Measurements from ENCODE around the gene PPP6R2. TPM values are rescaled to one million over a fixed set of nuclear protein-coding genes. Genes with fewer than 3 reads are reported as not detected.
A peak's percentile ranks its signal among the peaks of the same experiment; 100 is the strongest.

The PPP6R2 gene
- total and polyA plus RNA-seq, 10 donors, result 23.6 to 76.2 (median 62.1) TPM

DNA sequence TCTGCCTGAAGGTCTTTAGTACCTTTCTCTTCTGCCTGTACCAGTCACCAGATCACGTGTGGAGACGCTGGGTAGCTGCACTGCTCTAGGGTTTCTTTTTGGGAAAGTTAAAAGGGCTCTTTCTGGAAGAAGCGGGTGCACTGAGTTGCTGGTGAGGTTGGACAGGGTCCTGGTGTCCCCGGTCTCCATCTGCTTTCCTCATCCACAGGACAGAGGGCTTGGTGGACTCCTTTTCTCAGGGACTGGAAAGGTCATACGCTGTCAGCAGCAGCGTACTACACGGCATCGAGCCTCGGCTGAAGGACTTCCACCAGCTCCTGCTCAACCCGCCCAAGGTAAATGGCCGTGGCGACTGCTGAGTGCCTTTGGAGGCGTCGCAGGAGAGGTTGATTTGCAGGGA lies 78.9 kb downstream of the PPP6R2 start:
- H3K27ac ChIP-seq, result no peak overlapping the region
- WGBS, 5 donors, result 94 to 97% (median 96%) methylated on average over 11 to 14 of the region's 14 CpGs
- no peak for DNase-seq
- H3K27me3 ChIP-seq (replicated peaks in 1 of 7), result no peaks in the 10 kb centered on the region
- H3K9me3 ChIP-seq, result no peaks in the 10 kb centered on the region
- TF ChIP-seq POLR2A (IDR thresholded peaks at IDR 0.05), result no peak
- peak in 1 of 3 donors; percentile 14 for TF ChIP-seq POLR2AphosphoS5 (IDR thresholded peaks at IDR 0.05)
- H3K4me3 ChIP-seq, result no peak overlapping the region
- intact Hi-C loops (cut with DNase I; ENCODE audit: low total_unique reads), result no loop called here
- H3K4me1 ChIP-seq, result no peaks in the 10 kb centered on the region
- H3K36me3 ChIP-seq, result peaks cover 0 to 100% (median 88%) of the 10 kb centered on the region in 6 donors

DNA sequence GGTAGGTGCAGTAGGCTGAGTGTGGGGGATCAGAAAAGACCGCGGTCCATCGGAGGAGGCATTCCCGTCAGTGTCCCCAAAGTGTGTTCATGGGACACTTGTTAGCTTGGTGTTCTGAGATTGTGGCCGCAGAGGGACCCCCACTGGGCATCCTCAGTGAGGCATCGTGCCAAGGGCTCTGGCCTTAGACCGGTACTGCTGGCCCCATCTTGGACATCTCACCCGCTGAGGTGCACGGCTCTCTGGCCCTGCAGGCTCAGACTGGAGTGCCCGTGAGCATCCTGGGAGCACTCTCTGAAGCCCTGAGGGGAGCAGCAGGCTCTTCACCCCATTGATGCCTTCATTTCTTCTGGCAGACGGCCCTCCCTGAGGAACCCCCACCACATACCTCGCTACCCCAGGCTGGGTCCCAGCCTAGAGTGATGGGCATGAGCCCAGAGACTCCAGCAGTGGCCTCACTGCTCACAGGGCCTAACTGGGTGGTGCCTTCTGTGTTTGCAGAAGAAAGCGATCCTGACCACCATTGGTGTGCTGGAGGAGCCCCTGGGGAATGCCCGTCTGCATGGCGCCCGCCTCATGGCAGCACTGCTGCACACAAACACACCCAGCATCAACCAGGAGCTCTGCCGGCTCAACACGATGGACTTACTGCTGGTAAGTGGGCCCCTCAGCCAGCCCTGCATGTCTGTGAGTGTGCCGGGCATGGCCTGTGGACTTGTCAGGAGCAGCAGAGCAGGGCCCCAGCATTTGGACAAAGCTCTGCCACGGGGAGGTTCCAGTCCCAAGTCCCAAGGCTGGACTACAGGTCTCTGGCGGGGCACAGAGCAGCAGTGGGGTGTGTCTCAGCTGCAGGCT lies 80.1 kb downstream of the PPP6R2 start:
- no peak for DNase-seq
- Histone ChIP-seq H3K9me3 (no peaks in the 10 kb centered on the region), H3K27me3 (replicated peaks in 1 of 7) (no peaks in the 10 kb centered on the region), H3K4me3 (no peak overlapping the region), H3K36me3 (peaks cover 0 to 100% (median 87%) of the 10 kb centered on the region in 6 donors), H3K4me1 (no peaks in the 10 kb centered on the region), H3K27ac (no peak overlapping the region)
- no peak for TF ChIP-seq POLR2A (IDR thresholded peaks at IDR 0.05)
- TF ChIP-seq, protein P1, sequence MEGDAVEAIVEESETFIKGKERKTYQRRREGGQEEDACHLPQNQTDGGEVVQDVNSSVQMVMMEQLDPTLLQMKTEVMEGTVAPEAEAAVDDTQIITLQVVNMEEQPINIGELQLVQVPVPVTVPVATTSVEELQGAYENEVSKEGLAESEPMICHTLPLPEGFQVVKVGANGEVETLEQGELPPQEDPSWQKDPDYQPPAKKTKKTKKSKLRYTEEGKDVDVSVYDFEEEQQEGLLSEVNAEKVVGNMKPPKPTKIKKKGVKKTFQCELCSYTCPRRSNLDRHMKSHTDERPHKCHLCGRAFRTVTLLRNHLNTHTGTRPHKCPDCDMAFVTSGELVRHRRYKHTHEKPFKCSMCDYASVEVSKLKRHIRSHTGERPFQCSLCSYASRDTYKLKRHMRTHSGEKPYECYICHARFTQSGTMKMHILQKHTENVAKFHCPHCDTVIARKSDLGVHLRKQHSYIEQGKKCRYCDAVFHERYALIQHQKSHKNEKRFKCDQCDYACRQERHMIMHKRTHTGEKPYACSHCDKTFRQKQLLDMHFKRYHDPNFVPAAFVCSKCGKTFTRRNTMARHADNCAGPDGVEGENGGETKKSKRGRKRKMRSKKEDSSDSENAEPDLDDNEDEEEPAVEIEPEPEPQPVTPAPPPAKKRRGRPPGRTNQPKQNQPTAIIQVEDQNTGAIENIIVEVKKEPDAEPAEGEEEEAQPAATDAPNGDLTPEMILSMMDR (IDR thresholded peaks at IDR 0.05 in 8 of 11, conservative IDR thresholded peaks at IDR 0.05 in 3 of 11), result no peak
- peak in 1 of 3 donors; percentile 18 for TF ChIP-seq POLR2AphosphoS5 (IDR thresholded peaks at IDR 0.05)
- intact Hi-C loops (cut with DNase I; ENCODE audit: low total_unique reads), result no loop called here
- 94 to 97% (median 97%) methylated on average over 16 to 21 of the region's 21 CpGs for WGBS, 5 donors

DNA sequence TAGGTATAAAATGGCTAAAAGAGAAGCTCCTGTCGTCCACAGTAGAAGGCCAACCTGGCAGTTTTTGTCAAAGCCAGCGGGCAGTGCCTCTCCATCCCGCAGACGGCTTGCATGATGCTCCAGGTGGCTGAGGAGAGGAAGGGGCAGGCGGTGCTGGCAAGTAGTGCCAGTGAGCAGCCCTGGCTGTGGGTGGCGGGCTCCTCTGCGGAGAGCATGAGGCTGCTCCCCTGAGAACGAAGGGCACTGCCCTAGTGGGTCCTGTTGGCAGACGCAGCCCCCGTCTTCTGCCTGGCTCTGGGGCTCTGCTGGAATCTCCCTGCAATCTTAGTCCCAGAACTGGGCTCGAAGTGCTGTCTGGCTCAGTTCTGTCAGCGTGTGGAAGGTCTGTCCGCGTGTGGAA lies 80.8 kb downstream of the PPP6R2 start:
- no peak for DNase-seq
- 93 to 99% (median 98%) methylated on average over 7 to 14 of the region's 14 CpGs for WGBS, 5 donors
- H3K4me3 ChIP-seq, result no peak overlapping the region
- H3K4me1 ChIP-seq, result no peaks in the 10 kb centered on the region
- H3K9me3 ChIP-seq, result no peaks in the 10 kb centered on the region
- TF ChIP-seq, protein P1 (IDR thresholded peaks at IDR 0.05 in 8 of 11, conservative IDR thresholded peaks at IDR 0.05 in 3 of 11), result no peak
- TF ChIP-seq POLR2AphosphoS5 (IDR thresholded peaks at IDR 0.05), result peak in 1 of 3 donors; percentile 12
- intact Hi-C loops (cut with DNase I; ENCODE audit: low total_unique reads), result no loop called here
- H3K27ac ChIP-seq, result no peak overlapping the region
- peaks cover 0 to 100% (median 87%) of the 10 kb centered on the region in 6 donors for H3K36me3 ChIP-seq
- H3K27me3 ChIP-seq (replicated peaks in 1 of 7), result no peaks in the 10 kb centered on the region

DNA sequence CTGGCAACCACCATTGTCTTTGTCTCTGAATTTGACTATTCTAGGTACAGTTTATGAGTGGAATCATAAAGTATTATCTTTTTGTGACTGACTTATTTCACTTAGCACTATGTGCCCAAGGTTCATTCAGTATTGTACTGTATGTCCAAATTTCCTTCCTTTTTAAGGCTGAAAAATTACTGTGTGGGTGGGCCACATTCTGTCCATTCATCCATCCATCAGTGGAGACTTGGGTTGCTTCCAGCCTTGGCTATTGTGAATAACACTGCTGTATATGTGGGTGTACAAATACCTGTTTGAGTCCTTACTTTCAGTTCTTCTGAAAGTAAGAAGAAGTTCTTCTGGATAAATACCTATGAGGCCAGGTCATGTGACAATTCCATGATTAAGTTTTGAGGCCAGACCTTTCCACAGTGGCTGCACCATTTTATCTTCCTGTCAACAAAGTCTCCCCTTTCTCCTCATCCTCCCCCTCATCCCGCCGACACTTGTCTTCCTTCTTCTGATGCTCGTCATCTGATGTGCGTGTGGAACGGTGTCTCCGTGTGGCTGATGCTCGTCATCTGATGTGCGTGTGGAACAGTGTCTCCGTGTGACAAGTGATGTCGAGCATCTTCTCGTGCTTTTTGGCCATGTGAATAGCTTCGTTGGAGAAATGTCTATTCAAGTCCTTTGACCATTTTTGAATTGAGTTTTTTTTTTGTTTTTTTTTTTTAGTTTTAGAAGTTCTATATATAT lies 82.2 kb downstream of the PPP6R2 start:
- H3K4me1 ChIP-seq, result no peaks in the 10 kb centered on the region
- no peak for DNase-seq
- intact Hi-C loops (cut with DNase I; ENCODE audit: low total_unique reads), result no loop called here
- H3K36me3 ChIP-seq, result peaks cover 0 to 100% (median 85%) of the 10 kb centered on the region in 6 donors
- H3K27ac ChIP-seq, result no peak overlapping the region
- no peaks in the 10 kb centered on the region for H3K9me3 ChIP-seq
- TF ChIP-seq POLR2AphosphoS5 (IDR thresholded peaks at IDR 0.05) (no peak), POLR2A (IDR thresholded peaks at IDR 0.05) (no peak)
- TF ChIP-seq, protein P1 (IDR thresholded peaks at IDR 0.05 in 8 of 11, conservative IDR thresholded peaks at IDR 0.05 in 3 of 11), result no peak
- H3K4me3 ChIP-seq, result no peak overlapping the region
- no peaks in the 10 kb centered on the region for H3K27me3 ChIP-seq (replicated peaks in 1 of 7)
- WGBS, 5 donors, result 95 to 97% (median 96%) methylated on average over 12 of the region's 12 CpGs

Data from spleen (tissue), 11 donors.